Measurements from ENCODE around the gene GNS. TPM values are rescaled to one million over a fixed set of nuclear protein-coding genes. Genes with fewer than 3 reads are reported as not detected.

Gene GNS
- 100 to 1,000 TPM in 1 of 5 donors, 10 to 100 TPM in 4; 60.6 to 104 (median 91.7) TPM for polyA plus RNA-seq (ENCODE audit: insufficient read depth in 1 of 5, insufficient read length in 5 of 5, low replicate concordance in 1 of 5)
- long read RNA-seq, donor 1, full-length matches to known transcripts, result 18 of 42 reads
- long read RNA-seq, donor 1, partial matches to known transcripts, result 24 of 42 reads
- long read RNA-seq, donor 1, other reads (novel, unspliced or antisense), result 0 of 42 reads
- long read RNA-seq, donor 2, full-length matches to known transcripts, result 12 of 12 reads
- long read RNA-seq, donor 2, partial matches to known transcripts, result 0 of 12 reads
- long read RNA-seq, donor 2, other reads (novel, unspliced or antisense), result 0 of 12 reads
- long read RNA-seq, donor 3, full-length matches to known transcripts, result 13 of 30 reads
- long read RNA-seq, donor 3, partial matches to known transcripts, result 17 of 30 reads
- long read RNA-seq, donor 3, other reads (novel, unspliced or antisense), result 0 of 30 reads
- long read RNA-seq, donor 4, full-length matches to known transcripts, result 11 of 86 reads
- long read RNA-seq, donor 4, partial matches to known transcripts, result 75 of 86 reads
- long read RNA-seq, donor 4, other reads (novel, unspliced or antisense), result 0 of 86 reads
- long read RNA-seq, donor 5, full-length matches to known transcripts, result 10 of 44 reads
- long read RNA-seq, donor 5, partial matches to known transcripts, result 34 of 44 reads
- long read RNA-seq, donor 5, other reads (novel, unspliced or antisense), result 0 of 44 reads
- long read RNA-seq, donor 6, full-length matches to known transcripts, result 13 of 31 reads
- long read RNA-seq, donor 6, partial matches to known transcripts, result 18 of 31 reads
- long read RNA-seq, donor 6, other reads (novel, unspliced or antisense), result 0 of 31 reads
- long read RNA-seq, donor 7, full-length matches to known transcripts, result 13 of 23 reads
- long read RNA-seq, donor 7, partial matches to known transcripts, result 10 of 23 reads
- long read RNA-seq, donor 7, other reads (novel, unspliced or antisense), result 0 of 23 reads
- long read RNA-seq, donor 8, full-length matches to known transcripts, result 4 of 9 reads
- long read RNA-seq, donor 8, partial matches to known transcripts, result 5 of 9 reads
- long read RNA-seq, donor 8, other reads (novel, unspliced or antisense), result 0 of 9 reads

DNA sequence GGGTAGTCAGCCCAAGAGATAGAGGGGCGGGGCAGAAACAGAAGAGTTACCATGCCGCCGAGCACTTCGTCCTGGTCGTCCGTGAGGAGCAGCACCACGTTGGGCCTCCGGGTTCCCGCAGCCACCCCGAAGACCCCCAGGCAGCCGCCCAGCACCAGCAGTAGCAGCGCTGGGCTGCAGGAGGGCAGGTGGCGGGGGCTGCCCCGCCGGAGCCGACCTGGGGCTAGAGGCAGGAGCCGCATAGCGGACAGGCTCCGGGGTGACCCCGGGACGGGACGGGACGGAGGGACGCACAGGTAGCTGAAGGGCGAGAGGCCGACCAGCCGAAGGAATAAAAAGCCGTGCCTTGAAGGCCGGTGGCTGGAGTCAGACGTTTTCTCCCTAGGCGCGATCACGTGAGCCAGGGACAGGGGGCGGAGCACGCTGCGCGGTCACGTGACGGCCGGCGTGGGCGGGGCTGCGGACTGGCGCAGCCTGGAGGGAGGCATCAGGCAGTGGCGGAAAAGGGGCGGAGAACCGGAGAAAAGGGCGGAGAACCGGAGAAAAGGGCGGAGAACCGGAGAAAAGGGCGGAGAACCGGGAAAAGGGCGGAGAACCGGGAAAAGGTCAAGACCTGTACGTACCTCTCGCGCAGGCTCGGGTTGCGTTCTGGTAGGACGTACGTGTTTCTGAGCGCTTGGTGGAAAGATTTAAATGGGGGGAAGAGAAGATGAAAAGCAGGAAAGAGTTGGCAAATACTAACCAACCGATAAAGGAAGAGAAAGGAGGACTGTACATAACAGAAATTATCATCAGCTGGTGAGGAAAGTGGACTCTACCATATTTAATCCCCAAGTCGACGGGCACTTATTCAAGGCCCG, at the start of gene GNS:
Gene GNS (minus strand): TSS at position 372 of the 860 bp plus-strand sequence. CDS start 130 bp downstream, at position 242.
- DNase-seq, result peak; percentile 95

GRCh38 chr12:64808110-64808509, 48.9 kb upstream of the GNS start:
- no peak for DNase-seq

DNA sequence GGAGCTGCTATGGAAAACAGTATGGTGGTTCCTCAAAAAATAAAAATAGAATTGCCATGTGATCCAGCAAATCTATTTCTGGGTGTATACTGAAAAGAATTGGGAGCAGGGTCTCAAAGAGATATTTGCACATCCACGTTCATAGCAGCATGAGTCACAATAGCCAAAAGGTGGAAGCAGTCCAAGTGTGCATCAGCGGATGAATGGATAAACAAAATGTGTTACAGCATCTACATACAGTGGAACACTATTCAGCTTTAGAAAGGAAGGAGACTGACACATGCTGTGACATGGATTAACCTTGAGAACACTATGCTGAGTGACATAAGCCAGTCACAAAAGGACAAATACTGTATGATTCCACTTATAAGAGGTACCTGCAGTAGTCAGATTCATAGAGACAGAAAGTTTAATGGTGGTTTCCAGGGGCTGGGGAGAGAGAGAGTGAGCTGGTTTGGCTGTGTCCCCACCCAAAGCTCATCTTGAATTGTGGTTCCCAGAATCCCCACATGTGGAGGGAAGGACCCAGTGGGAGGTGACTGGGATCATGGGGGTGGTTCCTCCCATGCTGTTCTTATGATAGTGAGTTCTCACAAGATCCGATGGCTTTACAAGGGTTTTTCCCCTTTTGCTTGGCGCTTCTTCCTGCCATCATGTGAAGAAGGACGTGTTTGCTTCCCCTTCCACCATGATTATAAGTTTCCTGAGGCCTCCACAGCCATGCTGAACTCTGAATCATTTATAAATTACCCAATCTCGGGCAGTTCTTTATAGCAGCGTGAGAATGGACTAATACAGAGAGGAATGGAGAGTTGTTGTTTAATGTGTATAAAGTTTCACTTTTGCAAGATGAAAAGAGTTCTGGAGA, 47.6 kb upstream of the GNS start:
- DNase-seq, result no peak

DNA sequence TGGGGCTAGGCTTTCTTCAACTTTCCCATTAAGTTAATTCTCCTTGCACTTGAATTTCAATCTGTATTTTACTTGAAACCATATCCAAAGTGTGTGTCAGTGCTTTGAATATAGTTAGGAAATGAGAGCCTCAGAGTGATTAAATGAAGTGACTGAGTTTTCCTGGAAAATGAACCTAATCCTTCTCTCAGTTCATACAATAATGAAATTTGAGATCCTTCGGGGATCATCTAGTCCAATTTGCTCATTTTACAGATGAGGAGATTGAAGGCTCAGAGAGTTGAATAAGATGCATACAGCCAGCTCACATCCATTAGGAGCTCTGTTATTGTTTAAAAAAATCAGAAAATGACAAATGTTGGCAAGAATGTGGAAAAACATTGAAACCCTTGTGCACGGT, 47.0 kb upstream of the GNS start:
- no peak for DNase-seq

GRCh38 chr12:64802180-64802775, 43.1 kb upstream of the GNS start:
- DNase-seq, result peak in 1 of 2 donors; percentile 23

GRCh38 chr12:64801381-64801780, 42.2 kb upstream of the GNS start:
- DNase-seq, result no peak

GRCh38 chr12:64800640-64801039, 41.4 kb upstream of the GNS start:
- DNase-seq, result no peak

DNA sequence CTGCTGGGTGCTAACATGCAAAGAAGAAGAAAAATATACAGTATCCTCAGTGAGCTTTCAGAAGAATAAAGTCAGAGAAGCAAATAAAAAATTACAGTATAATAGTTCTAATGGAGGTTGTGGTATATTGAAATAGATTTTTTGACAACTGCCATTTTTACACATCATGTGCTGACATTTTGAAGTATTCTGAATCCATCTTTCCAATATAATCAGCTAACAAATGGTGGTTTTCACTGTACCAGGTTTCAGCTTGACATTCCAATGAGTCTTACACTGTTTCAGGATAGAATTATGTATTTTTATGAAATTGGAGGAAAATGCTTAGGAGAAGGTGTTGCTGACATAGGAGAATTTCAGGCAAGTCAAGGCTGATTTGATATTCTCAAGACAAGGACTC, 39.0 kb upstream of the GNS start:
- DNase-seq, result no peak

DNA sequence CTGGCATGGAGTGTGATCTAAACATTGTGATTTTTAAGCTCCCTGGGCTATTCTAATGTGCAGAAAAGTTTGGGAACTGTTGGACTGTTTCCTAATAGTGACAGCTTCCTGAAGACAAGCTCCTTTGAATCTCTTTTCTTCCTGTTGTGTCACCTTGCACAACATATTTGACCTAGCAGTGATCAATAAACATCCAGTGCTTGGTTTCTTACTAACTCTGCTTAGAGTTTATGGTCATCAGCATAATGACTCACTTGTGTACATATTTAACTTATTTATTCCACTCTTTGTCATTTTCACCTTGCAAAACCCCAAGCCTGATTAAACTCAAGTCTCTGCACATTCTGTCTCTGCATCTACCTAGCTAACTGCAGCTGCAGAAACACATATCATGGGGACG, 38.0 kb upstream of the GNS start:
- DNase-seq, result no peak

GRCh38 chr12:64796205-64796845, 37.1 kb upstream of the GNS start:
- peak; percentile 66 to 77 for DNase-seq

GRCh38 chr12:64794305-64794704, 35.1 kb upstream of the GNS start:
- DNase-seq, result no peak

DNA sequence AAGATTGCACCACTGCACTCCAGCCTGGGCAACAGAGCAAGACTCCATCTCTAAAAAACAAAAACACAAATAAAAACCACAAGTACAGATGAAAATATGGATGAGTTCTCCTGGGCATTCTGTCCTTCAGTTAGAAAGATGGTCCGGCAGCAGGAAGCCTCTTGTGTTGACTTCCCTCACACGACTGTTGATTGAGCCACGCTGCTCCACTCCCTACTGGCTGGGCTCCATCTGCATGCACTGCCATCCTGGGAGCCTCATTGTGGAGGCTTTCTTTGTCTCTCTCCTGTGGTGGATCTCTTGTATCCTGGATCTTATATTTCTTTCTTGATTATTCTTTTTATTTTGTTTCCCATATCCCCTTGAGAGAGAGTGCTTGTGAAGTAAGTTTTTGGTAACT, 34.4 kb upstream of the GNS start:
- DNase-seq, result no peak

DNA sequence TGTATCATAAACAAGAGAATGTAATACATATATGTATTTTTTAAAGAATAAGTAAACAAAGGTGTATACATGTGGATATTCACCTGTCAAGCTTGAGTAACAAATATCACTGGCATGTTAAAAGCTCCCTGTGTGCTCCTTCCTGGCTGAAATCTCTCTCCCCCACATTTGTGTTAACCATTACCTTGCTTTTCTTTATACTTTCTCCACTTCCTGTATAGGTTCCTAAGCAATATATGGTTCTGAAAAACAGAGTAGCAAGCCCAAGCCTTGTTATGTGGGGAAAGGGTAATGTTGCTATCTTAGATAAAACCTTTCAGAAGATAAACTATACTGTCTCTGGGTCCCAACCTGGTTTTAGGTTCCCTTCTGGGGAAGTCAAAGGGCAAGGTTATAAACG, 32.9 kb upstream of the GNS start:
- no peak for DNase-seq

- no peak for DNase-seq
These were observed 31.8 kb upstream of the GNS start for GRCh38 chr12:64791036-64791435.

DNA sequence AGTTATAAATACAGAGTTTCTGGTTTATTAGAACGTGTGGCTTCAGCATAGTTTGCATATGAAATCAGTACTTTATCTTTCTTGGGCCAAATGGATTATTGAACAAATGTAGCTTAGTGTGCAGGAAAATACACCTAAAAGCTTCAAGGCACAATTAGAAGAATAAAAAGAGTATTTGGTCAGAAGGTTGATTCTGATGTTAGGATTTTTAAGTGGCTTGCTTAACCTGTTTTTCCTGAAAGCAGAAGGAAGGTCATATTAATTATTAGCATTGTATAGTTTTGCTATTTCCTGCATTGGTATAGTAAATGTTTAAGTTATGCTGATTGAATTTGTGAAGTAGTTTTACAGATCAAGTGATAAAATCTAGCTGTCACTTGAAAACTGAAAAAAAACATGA, 31.0 kb upstream of the GNS start:
- peak; percentile 15 to 20 for DNase-seq

- DNase-seq, result no peak
These were observed 26.6 kb upstream of the GNS start for GRCh38 chr12:64785838-64786237.

GRCh38 chr12:64782191-64782876, 23.1 kb upstream of the GNS start:
- no peak for DNase-seq

All from right lung (tissue), 10 donors.